GM06990 (cell line): ENCODE measurements around the gene B3GNT5.

Experiments used
- DNase-seq: peaks from one replicate; pipeline ENCODE4 v3.0.0-alpha.2; 2011; ENCODE audit not compliant: insufficient read length; ENCODE audit errors: extremely low read depth
- H3K27me3 ChIP-seq: replicated peaks from 2 replicates; pipeline ENCODE4 v1.6.0; 2011; ENCODE audit warnings: low read length; ENCODE audit not compliant: control insufficient read depth, insufficient read depth
- H3K36me3 ChIP-seq: 2 replicates; pipeline ENCODE4 v1.5.1; 2011; ENCODE audit warnings: low read length; ENCODE audit not compliant: control insufficient read depth, insufficient read depth
- H3K4me3 ChIP-seq: replicated peaks from 2 replicates; pipeline ENCODE4 v1.5.1; 2011; ENCODE audit warnings: low read depth, mild to moderate bottlenecking, control low read depth, low read length
- TF ChIP-seq, protein P1 (sequence below): IDR thresholded peaks from 2 replicates; pipeline ENCODE4 v1.5.1; 2011; ENCODE audit warnings: low read length, control low read depth, mild to moderate bottlenecking, inconsistent platforms; ENCODE audit not compliant: insufficient read depth, poor library complexity, severe bottlenecking

Gene B3GNT5

GRCh38 chr3:183264268-183264667 lies 11.2 kb downstream of the B3GNT5 start:
- Histone ChIP-seq H3K4me3 (no peak overlapping the region), H3K36me3 (no peaks in the 10 kb centered on the region), H3K27me3 (no peaks in the 10 kb centered on the region; the same call in 1 of the 2 replicates)
- DNase-seq: no peak
- TF ChIP-seq, protein P1, sequence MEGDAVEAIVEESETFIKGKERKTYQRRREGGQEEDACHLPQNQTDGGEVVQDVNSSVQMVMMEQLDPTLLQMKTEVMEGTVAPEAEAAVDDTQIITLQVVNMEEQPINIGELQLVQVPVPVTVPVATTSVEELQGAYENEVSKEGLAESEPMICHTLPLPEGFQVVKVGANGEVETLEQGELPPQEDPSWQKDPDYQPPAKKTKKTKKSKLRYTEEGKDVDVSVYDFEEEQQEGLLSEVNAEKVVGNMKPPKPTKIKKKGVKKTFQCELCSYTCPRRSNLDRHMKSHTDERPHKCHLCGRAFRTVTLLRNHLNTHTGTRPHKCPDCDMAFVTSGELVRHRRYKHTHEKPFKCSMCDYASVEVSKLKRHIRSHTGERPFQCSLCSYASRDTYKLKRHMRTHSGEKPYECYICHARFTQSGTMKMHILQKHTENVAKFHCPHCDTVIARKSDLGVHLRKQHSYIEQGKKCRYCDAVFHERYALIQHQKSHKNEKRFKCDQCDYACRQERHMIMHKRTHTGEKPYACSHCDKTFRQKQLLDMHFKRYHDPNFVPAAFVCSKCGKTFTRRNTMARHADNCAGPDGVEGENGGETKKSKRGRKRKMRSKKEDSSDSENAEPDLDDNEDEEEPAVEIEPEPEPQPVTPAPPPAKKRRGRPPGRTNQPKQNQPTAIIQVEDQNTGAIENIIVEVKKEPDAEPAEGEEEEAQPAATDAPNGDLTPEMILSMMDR: no peak

DNA sequence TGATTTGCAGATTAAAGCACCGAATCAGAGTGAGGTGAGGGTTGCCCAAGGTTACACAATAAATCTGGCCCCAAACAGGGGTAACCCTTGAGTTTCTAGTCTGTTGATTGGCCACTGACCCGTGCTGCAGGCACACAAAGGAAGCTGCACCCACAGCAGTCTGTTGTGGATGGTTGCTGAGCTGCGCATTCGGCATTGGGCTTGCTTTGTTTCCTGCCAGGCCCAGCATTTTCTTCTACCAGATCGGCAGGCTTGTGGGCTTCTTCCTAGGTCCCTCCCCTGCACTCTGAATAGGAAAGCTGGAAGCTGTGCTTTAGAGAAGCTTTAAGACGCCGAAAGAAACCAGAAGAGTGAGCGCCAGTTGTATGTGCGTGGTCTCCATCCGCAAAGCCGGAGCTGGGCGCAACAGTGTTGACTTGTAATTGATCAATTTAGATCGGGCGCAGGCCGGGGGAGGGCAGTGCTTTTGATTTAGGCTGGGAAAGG lies 12.1 kb downstream of the B3GNT5 start:
- TF ChIP-seq, protein P1: no peak
- Histone ChIP-seq H3K4me3 (no peak overlapping the region), H3K36me3 (no peaks in the 10 kb centered on the region), H3K27me3 (no peaks in the 10 kb centered on the region; the same call in 1 of the 2 replicates)
- no peak for DNase-seq

GRCh38 chr3:183265834-183266417 lies 12.9 kb downstream of the B3GNT5 start:
- no peak overlapping the region for H3K4me3 ChIP-seq
- H3K27me3 ChIP-seq: no peaks in the 10 kb centered on the region; the same call in 1 of the 2 replicates
- DNase-seq: no peak
- TF ChIP-seq, protein P1: no peak
- H3K36me3 ChIP-seq: no peaks in the 10 kb centered on the region

- Histone ChIP-seq H3K27me3 (no peaks in the 10 kb centered on the region; the same call in 1 of the 2 replicates), H3K36me3 (no peaks in the 10 kb centered on the region), H3K4me3 (no peak overlapping the region)
- TF ChIP-seq, protein P1: no peak
- DNase-seq: no peak
Measured at GRCh38 chr3:183266454-183266853, 13.4 kb downstream of the B3GNT5 start.

GRCh38 chr3:183267140-183267539 lies 14.1 kb downstream of the B3GNT5 start:
- DNase-seq: no peak
- Histone ChIP-seq H3K27me3 (no peaks in the 10 kb centered on the region; the same call in 1 of the 2 replicates), H3K4me3 (no peak overlapping the region), H3K36me3 (no peaks in the 10 kb centered on the region)
- TF ChIP-seq, protein P1: no peak
